HG03139 (cell line): ENCODE data around the gene CPM.

ENCODE experiments used
- ATAC-seq: cut with Tn5 transposase; IDR thresholded peaks from one replicate; pipeline ENCODE4 v1.9.1; 2021; ENCODE audit not compliant: unreplicated experiment

Gene CPM

GRCh38 chr12:68932961-68933893 is at the start of gene CPM:
TSS of gene CPM (minus strand) at chr12:68933171. CDS start at chr12:68932837, 334 bp downstream.
- peak; percentile 96 for ATAC-seq

GRCh38 chr12:68981516-68981915 is 48.5 kb upstream of the CPM start:
- ATAC-seq: no peak

- ATAC-seq: no peak
Measured at GRCh38 chr12:68980476-68981212, 47.7 kb upstream of the CPM start.

GRCh38 chr12:68978678-68979077 is 45.7 kb upstream of the CPM start:
- no peak for ATAC-seq

- ATAC-seq: no peak
Measured at GRCh38 chr12:68977909-68978610, 45.1 kb upstream of the CPM start.

GRCh38 chr12:68977335-68977734 is 44.4 kb upstream of the CPM start:
- ATAC-seq: no peak

GRCh38 chr12:68976395-68976841 is 43.4 kb upstream of the CPM start:
- ATAC-seq: no peak

GRCh38 chr12:68975811-68976210 is 42.8 kb upstream of the CPM start:
- ATAC-seq: no peak

- ATAC-seq: no peak
Measured at GRCh38 chr12:68972595-68972994, 39.6 kb upstream of the CPM start.

GRCh38 chr12:68971404-68971803 is 38.4 kb upstream of the CPM start:
- no peak for ATAC-seq

- ATAC-seq: no peak
Measured at GRCh38 chr12:68970951-68971350, 38.0 kb upstream of the CPM start.

- no peak for ATAC-seq
Measured at GRCh38 chr12:68970306-68970705, 37.3 kb upstream of the CPM start.

GRCh38 chr12:68967046-68967445 is 34.1 kb upstream of the CPM start:
- no peak for ATAC-seq

GRCh38 chr12:68963856-68964745 is 31.1 kb upstream of the CPM start:
- ATAC-seq: no peak

- ATAC-seq: no peak
Measured at GRCh38 chr12:68962877-68963855, 30.2 kb upstream of the CPM start.

GRCh38 chr12:68959891-68960464 is 27.0 kb upstream of the CPM start:
- no peak for ATAC-seq

GRCh38 chr12:68959143-68959858 is 26.3 kb upstream of the CPM start:
- no peak for ATAC-seq

- peak; percentile 95 for ATAC-seq
Measured at GRCh38 chr12:68958322-68958721, 25.4 kb upstream of the CPM start.
